ENCODE measurements around the gene HTR3B.
A peak's percentile ranks its signal among the peaks of the same experiment; 100 is the strongest.

Gene HTR3B

DNA sequence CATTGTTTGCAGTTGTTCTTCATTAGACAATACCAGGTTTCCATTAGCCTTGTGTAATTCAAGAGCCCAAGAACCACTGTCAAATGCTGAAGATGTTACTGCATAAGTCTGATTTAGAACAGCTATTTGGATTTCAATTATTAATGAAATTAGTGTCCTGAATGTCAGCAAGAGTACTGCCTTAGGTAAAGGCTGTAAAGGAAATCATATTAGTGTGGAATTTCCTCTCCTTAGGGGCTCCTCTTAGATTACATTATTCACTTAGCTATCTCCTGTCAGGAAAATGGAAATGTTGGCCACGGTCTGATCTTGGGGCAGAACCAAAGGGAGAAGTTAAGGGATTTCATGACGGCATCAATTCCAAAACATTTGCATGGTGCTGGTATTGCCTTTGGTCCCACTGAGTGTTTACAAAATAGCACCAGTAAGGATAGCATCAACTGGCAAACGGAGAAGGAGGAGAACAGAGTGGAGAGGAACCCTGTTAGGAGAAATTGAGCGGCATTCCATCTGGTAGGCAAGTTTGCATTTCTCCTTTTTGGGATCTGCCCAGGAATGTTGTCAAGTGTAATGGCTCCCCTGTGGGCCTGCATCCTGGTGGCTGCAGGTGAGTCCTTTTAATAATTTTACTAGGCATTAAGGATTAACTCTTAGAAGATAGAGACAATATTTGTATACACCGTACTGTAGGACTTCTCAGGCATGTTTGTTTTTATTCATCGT lies at the start of gene HTR3B:
Gene HTR3B (plus strand): TSS at position 418 of the 723 bp plus-strand sequence. CDS start 138 bp downstream, at position 556.
- H3K79me2 ChIP-seq (ENCODE audit: insufficient read depth, low read depth): no peaks in the 10 kb centered on the region
- H3K36me3 ChIP-seq (ENCODE audit: insufficient read depth): no peaks in the 10 kb centered on the region
- no peak within 1 kb of the TSS for H3K27ac ChIP-seq
- no peak within 1 kb of the TSS for H3K4me2 ChIP-seq
- no peak within 1 kb of the TSS for H3K4me3 ChIP-seq (IDR thresholded peaks at IDR 0.05; ENCODE audit: insufficient read depth, low read depth, low read length)
- H3K9ac ChIP-seq: no peak within 1 kb of the TSS
- no peaks in the 10 kb centered on the region for H4K20me1 ChIP-seq (ENCODE audit: insufficient read depth)
- H3K4me1 ChIP-seq (ENCODE audit: low read depth, poor library complexity, severe bottlenecking): no peaks in the 10 kb centered on the region
- no peak within 1 kb of the TSS for H2AFZ ChIP-seq (ENCODE audit: low read depth)
- TF ChIP-seq CTCF (conservative IDR thresholded peaks at IDR 0.05; ENCODE audit: low read depth, low read length): no peak
- H3K27me3 ChIP-seq (ENCODE audit: insufficient read depth, low read depth): no peaks in the 10 kb centered on the region

DNA sequence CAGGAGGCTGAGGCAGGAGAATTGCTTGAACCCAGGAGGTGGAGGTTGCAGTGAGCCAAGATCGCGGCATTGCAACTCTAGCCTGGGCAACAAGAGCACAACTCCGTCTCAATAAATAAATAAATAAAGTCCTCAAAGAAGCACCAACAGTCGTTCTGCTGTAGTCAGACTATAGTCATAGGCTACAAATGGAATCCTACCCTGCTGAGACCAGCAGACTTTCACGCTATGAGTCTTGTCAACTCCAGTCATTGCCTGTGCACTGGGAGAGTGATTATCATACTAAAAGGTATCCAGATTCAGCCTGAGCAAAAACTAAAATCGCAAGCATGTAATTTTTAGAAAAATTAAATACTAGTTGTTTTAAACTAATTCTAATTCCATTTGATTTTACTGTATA lies 48.8 kb upstream of the HTR3B start:
- H2AFZ ChIP-seq (ENCODE audit: low read depth): no peak overlapping the region
- peaks cover 33% of the 10 kb centered on the region for H3K4me1 ChIP-seq (ENCODE audit: low read depth, poor library complexity, severe bottlenecking)
- H3K9ac ChIP-seq: no peak overlapping the region
- no peak overlapping the region for H3K27ac ChIP-seq
- no peaks in the 10 kb centered on the region for H3K27me3 ChIP-seq (ENCODE audit: insufficient read depth, low read depth)
- no peak overlapping the region for H3K4me2 ChIP-seq
- H3K4me3 ChIP-seq (IDR thresholded peaks at IDR 0.05; ENCODE audit: insufficient read depth, low read depth, low read length): no peak overlapping the region
- 0 out of 2 replicates have a peak, but pooled peaks cover 4% of the 10 kb centered on the region for H3K79me2 ChIP-seq (ENCODE audit: insufficient read depth, low read depth)
- TF ChIP-seq CTCF (conservative IDR thresholded peaks at IDR 0.05; ENCODE audit: low read depth, low read length): no peak
- no peaks in the 10 kb centered on the region for H3K36me3 ChIP-seq (ENCODE audit: insufficient read depth)
- H4K20me1 ChIP-seq (ENCODE audit: insufficient read depth): no peaks in the 10 kb centered on the region

DNA sequence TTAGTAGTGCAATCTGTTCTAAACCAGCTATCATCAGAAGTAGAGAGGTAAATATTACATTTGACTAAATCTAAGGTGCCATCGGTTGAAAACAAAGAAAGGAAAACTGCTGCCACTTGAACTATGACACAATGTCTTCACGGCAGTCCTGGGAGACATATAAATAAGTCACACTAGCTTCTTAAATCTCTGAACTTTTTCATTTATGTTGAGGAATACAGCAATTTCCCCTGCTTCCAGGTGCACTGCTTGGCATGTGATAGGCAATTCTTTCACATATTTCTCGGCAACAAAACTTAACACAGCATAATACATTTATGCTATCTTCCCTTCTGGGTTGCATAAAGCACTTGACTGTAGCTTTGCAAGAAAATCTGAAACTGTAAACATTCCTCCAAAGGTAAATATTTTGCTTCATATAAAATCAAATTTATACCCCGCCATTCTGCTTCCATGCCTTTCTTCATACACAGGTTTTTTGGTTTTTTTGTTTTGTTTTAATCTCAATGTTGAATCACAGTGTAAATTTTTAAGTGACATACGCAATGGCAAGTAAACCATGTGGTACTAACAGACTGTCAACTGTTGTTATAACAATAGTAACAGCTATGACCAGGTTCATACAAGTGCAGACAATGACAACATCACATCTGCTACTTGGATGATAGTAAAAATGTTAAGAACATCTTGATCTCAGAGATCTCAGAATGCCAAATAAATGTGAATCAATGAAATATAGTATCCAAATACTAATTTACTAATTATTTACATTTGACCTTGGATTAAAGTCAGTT lies 47.4 kb upstream of the HTR3B start:
- H3K27ac ChIP-seq: no peak overlapping the region

GRCh38 chr11:113859665-113860064 lies 44.9 kb upstream of the HTR3B start:
- no peak overlapping the region; the same call in 1 of the 2 replicates for H2AFZ ChIP-seq (ENCODE audit: low read depth)
- H3K4me2 ChIP-seq: peak overlapping the region; percentile 71
- peak overlapping the region; percentile 27; the same call in 1 of the 2 replicates for H3K9ac ChIP-seq
- peaks cover 4% of the 10 kb centered on the region; the same call in 1 of the 2 replicates for H3K79me2 ChIP-seq (ENCODE audit: insufficient read depth, low read depth)
- H4K20me1 ChIP-seq (ENCODE audit: insufficient read depth): no peaks in the 10 kb centered on the region
- TF ChIP-seq CTCF (conservative IDR thresholded peaks at IDR 0.05; ENCODE audit: low read depth, low read length): no peak
- no peak overlapping the region for H3K4me3 ChIP-seq (IDR thresholded peaks at IDR 0.05; ENCODE audit: insufficient read depth, low read depth, low read length)
- no peaks in the 10 kb centered on the region for H3K27me3 ChIP-seq (ENCODE audit: insufficient read depth, low read depth)
- H3K4me1 ChIP-seq (ENCODE audit: low read depth, poor library complexity, severe bottlenecking): peaks cover 33% of the 10 kb centered on the region
- peak overlapping the region; percentile 68 for H3K27ac ChIP-seq
- no peaks in the 10 kb centered on the region for H3K36me3 ChIP-seq (ENCODE audit: insufficient read depth)

More for the DNA sequence above, 47.4 kb upstream of the HTR3B start:
- H3K4me2 ChIP-seq: no peak overlapping the region
- no peaks in the 10 kb centered on the region for H3K36me3 ChIP-seq (ENCODE audit: insufficient read depth)
- no peaks in the 10 kb centered on the region for H4K20me1 ChIP-seq (ENCODE audit: insufficient read depth)
- H3K27me3 ChIP-seq (ENCODE audit: insufficient read depth, low read depth): no peaks in the 10 kb centered on the region
- H3K79me2 ChIP-seq (ENCODE audit: insufficient read depth, low read depth): 0 out of 2 replicates have a peak, but pooled peaks cover 4% of the 10 kb centered on the region
- TF ChIP-seq CTCF (conservative IDR thresholded peaks at IDR 0.05; ENCODE audit: low read depth, low read length): no peak
- peaks cover 41% of the 10 kb centered on the region for H3K4me1 ChIP-seq (ENCODE audit: low read depth, poor library complexity, severe bottlenecking)
- H2AFZ ChIP-seq (ENCODE audit: low read depth): no peak overlapping the region
- no peak overlapping the region for H3K4me3 ChIP-seq (IDR thresholded peaks at IDR 0.05; ENCODE audit: insufficient read depth, low read depth, low read length)
- H3K9ac ChIP-seq: no peak overlapping the region
